Muscle of arm (tissue), 12 donors: ENCODE measurements around the gene TLE3. TPM values are rescaled to one million over a fixed set of nuclear protein-coding genes. Genes with fewer than 3 reads are reported as not detected.

ENCODE experiments used
- DNase-seq: peaks from one replicate; pipeline ENCODE4 v3.0.0-alpha.2; 2013
- polyA plus RNA-seq, 12 donors: library from polyadenylated mRNA; unstranded; fragments of 120-200 nt; gene quantifications; one replicate each; pipeline ENCODE4 v1.2.1, GENCODE V29; 2013; ENCODE audit not compliant: insufficient read length in 12 of 12

Gene TLE3
- polyA plus RNA-seq, 12 donors = 16.7 to 72.6 (median 27.1) TPM; not detected in 1

DNA sequence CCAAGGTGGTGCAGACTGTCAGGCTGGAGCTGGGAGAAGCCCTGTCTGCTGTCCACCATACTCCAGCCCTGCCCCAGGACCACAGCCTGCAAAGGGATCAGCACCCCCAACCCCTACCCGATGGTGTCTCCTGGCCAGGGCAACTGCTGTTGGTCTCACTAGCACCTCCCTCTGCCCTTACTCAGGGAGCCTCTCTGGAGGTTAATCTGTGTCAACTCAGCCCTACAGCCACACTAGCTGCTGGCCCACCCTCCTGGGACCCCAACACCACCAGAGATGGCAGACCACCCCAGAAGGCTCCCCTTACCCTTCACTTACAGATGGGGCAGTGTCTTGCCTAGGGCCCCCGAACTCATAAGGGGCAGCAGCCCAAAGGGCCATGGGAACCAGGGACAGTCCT, 65.2 kb downstream of the TLE3 start:
- no peak for DNase-seq

- DNase-seq = no peak
Measured at GRCh38 chr15:70031713-70032112, 66.0 kb downstream of the TLE3 start.

DNA sequence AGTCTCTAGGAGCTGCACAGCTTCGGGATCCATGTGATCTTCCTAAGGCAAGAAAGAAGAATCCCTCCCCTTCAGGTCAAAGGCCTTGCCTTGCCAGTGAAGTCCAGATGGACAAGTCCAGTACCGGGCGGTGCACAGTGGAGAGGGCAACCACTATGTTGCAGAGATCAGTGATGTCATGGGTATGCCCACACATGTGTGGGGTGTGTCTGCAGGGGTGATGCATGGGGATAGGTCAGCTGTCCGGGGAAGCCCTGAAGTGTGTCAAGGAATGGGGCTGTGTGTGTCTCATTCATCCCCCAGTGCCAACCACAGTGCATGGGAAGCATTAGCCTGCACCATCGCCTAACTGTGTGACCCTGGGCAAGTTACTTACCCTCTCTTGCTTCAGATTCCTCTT, 66.5 kb downstream of the TLE3 start:
- DNase-seq = no peak

- DNase-seq = no peak
Measured at GRCh38 chr15:70030851-70031250, 66.9 kb downstream of the TLE3 start.

DNA sequence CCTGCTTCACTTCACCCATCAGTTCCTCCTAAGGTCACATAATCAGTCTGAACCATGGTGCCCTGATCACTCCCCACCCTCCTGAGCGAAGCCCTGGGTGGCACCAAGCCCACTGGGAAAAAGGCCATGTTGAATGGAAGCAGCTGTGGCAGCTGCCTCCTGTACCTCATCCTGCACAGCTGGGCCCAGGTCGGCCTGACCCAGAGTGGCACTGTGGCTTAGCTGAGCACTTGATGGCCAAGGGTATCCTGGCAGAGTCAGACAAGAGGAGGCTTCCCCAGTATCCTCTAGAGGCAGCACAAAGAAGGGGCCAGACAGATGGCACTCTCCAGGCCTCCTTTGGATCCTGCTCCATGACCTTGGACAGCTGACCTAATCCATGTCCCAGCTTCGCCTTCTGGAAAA, 68.4 kb downstream of the TLE3 start:
- no peak for DNase-seq

DNA sequence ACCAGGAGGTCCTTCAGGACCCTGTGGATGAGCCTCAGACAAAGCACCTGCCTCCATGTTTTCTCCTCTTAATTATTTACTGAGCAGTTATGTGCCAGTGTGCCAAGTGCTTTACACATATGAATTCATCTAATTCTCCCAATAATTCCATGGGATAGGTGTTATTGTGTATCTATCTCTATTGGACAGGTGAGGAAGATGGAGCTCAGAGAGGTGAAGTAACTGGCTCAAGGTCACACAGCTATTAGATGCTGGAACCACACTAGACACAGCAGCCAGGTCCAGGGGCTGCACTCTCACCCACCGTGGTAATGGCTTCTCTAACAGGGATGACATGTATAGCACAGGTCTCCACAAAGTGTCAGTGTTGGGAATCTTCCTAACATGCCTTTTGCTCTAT, 70.2 kb downstream of the TLE3 start:
- no peak for DNase-seq

DNA sequence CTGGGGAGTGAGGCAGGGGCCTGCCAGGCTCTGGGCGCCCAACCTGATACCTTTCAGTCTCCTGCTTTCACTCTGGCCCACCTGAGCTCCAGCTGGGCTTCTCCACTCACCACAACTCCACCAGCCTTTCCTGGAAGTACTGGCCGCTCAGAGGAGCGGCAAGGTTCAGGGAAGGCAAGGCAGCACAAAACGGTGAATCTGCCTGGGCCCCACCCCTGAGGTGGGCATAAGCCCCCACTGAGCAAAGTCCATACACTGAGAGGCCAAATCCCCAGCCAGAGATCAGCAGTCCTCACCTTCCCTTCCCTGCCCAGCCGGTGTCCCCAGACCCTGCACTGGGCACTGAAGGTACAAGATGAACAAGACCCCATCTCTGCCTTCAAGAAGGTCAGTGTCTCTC, 70.7 kb downstream of the TLE3 start:
- DNase-seq = no peak

DNA sequence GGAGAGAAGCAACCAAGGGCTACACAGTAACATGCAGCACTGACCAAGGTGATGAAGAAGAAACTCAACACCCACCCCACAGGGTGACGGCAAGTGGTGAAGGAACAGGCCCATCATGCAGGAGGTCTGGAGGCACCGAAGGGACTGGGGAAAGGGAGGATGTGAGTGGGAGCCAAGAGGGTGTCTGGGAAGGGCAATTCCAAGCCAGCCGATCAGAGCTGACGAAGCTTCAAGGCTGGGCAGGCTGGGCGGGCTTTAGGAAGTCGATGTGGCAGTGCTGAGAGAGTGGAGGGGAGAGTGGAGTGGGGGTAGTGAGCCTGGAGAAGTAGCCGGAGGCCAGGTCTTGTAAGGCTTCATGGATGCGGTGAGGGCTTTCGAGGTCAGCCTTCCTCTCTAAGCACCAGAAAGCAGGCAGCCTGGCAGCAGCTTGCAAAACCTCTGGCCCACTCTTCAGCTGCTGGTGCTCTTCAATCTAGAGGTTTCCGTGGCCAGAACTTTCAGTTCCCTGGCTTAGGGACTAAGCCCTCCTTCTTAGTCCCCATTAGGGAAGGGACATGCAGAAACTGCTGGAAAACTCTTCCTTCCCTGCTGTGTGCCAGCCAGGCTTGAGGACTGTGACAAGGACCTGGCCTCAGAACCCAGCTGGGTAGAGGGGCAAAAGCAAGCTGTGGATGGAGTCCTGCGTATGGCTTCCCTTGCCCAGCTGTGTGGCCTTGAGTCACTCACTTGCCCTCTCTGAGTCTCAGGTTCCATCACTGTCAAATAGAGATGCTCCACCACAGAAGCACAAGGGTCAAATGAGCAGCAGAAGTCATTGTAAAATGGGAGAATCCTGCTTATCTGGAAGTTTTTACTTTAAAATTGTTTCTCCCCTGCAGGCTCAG, 72.1 kb downstream of the TLE3 start:
- no peak for DNase-seq

- DNase-seq = no peak
Measured at GRCh38 chr15:70024521-70024920, 73.2 kb downstream of the TLE3 start.

DNA sequence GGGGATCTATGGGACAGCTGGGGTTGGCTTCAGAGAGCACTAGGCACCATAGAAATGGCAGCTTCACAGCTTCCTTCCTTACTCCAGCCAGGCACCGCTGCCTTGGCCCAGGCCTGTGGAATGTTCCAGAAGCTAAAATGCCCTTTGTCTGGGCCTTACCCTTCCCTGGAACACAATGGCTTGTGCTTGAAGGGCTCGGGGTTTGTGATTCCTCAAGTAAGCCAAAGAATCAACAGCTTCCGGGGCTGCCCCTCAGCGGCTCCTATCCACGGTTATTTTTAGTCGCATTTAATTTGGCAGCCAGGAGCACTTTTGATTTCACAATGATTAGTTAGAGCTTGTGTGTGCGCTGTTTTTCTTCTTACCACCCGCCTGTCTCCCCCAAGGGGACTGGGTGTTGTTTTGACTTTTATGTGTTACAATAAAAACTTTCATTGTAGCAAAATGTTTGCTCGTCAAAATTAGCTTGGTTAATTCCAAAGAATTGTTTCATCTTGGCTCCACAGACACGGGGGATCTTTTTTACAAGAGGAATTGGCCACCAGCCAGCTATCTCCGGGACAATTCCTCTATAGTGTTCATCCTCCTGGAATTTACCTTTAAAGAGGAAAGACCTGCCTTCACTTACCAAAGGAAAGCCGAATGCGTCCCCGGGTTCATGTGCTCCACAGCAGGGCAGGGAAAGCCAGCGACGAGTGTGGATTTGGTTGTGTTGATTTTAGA, 73.8 kb downstream of the TLE3 start:
- peak; percentile 25 for DNase-seq

DNA sequence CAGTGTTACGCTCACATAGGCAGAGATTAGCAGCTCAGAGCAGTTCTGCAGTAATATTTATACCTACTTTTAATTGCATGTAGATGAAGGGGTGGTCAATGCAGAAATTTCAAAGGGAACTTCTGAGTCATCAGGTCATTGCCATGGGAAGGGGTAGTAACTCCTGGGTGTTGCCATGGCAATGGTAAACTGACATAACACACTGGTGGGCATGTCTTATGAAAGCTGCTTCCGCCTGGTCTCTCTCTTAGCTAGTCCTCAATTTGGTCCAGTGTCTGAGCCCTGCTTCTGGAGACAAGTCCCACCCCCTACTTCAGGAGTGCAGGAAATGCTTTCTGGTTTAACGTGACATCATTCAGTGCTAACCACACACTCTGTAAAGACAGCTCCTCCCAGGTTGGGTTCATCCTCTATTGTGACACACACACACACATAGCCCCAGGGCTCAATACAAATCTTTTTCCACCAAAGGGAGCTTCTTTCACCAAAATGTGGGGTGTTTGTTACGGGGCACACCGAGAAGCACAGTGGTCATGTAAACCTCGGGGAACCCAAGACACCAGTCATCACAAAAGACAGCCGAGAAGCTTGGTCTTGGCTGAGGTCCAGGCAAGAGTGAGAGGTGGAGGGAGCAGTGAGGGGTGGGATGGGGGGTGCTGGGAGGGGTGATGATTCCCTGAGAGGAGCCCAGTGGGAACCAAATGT, 74.5 kb downstream of the TLE3 start:
- no peak for DNase-seq

DNA sequence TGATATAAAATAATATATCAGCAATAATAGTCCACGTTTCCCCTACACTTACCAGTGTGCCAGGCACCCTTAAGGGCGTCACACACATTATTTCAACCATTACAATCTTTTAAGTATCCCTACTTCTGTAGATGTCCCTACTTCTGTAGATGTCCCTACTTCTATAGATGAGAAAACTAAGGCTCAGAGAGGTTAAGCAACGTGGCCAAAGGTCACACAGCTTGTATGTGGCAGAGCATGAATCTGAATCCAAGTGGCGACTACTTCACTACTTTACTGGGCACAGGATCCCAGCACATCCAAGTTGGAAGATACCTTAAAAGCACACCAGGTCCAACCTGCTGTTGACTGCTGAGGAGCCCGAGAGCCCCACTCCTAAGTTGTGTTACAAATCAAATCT, 77.5 kb downstream of the TLE3 start:
- DNase-seq = no peak

DNA sequence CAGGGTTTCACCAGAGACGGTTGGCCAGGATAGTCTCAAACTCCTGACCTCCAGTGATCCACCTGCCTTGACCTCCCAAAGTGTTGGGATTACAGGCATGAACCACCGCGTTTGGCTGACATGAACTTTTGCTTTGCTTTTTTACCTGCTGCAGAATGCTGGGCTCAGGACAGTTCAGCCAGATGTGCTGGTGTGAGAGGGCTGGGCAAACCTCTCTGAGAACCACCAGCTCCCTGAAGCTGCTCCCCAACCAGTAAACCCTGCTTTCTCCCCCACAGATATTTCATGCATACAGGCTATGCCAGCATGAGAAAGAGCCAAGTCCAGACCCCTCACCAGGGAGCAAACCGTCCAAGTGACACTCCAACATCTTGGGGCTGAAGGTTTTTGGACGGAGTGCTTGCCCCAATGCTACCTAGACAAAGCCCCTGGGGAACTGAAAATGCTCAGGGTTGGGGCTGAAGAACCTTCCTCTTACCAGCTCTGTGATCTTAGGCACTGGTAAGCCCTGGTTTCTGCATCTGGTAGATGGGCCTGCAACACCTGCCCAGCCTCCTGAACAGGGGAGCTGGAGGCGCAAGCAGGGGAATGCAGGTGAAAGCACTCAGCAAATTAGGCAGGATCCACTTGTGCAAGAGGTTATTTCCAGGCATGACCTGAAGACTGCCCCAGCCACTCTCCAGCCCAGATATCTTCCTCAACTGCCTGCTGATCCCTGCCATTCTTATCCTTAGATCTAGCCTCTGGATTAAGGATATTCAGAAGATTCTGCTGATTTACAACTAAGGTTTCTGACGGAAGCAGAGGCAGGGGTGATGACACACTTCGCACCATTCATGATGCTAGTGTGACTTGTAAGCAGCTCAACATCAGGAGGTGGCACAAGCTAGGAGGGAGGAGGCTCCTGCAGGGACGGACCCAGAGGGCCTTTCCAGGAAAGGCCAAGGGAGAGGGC, 78.8 kb downstream of the TLE3 start:
- no peak for DNase-seq

DNA sequence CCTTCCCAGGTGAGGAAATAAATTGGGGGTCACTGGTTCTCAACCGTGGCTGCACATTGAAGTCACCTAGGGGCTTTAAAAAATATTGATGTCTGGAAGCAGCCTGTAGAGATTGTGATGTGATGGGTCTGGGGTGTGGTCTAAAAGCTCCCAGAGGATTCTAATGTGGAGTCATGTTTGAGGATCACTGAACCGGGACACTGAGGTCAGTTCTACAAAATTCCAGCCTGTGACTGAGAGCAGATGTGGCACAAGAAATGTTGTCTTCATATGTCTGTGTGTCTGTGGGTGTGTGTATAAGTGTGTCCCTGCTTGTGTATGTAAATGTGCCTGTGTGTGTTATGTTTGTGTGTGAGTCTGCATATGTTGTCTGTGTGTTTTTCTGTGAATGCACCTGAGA, 79.9 kb downstream of the TLE3 start:
- no peak for DNase-seq

GRCh38 chr15:70017025-70017424, 80.7 kb downstream of the TLE3 start:
- DNase-seq = no peak

DNA sequence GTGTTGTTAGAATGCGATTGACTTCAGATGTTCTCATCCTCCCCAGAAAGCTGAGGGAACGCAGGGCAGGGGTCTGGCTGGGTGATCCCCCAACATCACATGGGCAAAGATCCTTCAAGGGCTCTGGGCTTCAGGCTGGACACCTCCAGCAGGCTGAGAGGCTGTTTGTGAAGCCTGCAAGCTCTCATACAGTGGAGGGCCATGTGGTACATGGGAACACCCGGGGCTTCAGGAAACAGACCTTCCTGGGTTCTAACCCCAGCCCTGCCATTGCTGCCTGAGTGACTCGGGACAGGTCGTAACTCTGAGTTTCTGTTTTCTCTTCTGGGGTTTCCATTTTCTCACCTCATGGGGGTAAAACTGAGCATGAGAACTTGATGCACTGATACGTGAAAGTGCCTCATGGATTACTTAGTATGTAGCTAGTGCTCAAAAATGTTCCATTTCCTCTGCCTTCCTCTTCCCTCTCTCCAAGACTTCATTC, 81.2 kb downstream of the TLE3 start:
- DNase-seq = no peak

DNA sequence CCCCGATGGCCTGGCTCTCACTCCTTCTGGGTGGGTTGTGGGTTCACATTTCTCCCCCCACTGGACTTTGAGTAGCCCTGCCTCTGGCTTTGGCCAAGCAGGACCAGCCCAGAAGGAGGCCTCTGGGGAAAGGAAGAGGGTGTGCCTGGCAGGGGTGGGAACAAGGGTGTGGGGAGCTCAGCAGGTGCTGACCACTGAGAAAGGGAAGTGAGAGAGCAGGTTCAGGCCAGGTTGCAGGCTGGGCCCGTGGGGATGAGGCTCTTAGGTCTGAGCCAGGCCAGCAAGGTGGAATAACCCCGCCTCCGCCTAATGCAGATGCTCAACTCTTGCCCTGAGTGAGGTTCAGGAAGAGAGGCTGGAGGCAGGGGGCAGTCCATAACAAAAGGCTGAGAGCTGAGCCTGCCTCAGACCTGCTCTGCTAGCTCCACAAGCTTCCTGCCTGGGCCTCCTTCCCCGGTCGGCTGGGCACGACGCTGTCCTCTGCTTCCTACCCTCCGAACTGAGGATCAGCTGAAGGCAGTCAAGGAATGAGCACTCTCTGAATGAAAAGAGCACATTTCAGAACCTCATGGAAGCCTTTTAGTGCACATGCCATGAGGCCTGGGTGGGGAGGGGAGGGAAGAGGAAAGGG, 82.7 kb downstream of the TLE3 start:
- DNase-seq = no peak

- no peak for DNase-seq
Measured at GRCh38 chr15:70014331-70014730, 83.4 kb downstream of the TLE3 start.

GRCh38 chr15:70013656-70014313, 83.9 kb downstream of the TLE3 start:
- no peak for DNase-seq

DNA sequence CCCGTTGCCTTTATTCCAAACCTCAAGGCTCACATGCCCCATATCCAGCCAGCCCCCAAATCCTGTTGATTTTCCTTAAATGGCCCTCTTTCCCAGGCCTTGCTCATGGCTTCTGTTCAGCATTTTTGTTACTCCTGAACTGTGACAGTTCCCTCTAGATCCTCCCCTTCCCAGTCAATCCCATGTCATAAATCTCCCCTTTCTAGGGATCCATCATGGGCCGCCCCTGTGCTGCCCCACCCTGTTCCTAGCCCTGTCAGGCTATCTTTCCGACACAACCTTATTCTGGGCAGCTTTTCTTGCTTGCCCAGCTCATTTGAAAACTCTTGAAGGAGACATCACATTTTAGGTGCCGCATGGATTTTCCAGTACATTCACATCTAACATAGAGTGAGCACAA, 84.8 kb downstream of the TLE3 start:
- no peak for DNase-seq
